Neural crest cell (in vitro differentiated cells): ENCODE measurements around the gene GIMAP6. TPM values are rescaled to one million over a fixed set of nuclear protein-coding genes. Genes with fewer than 3 reads are reported as not detected.
"Not testable (repeated sequence)": the region's sequence is repeated elsewhere in the genome, so short reads cannot be mapped to it uniquely, and the experiment has no call there.

Experiments used
- DNase-seq: peaks from one replicate; pipeline ENCODE4 v3.0.0; 2021; ENCODE audit warnings: low read depth, mixed read lengths, low spot score
- H3K27ac Mint-ChIP-seq: one replicate; pipeline ENCODE4 v1.8.0; 2021; ENCODE audit warnings: mild to moderate bottlenecking, mixed read lengths; ENCODE audit not compliant: unreplicated experiment
- H3K27me3 Mint-ChIP-seq: 2 replicates; pipeline ENCODE4 v1.8.0; 2021; ENCODE audit warnings: low read depth, mild to moderate bottlenecking, mixed read lengths
- H3K36me3 Mint-ChIP-seq: 2 replicates; pipeline ENCODE4 v1.8.0; 2021; ENCODE audit warnings: low read depth, mild to moderate bottlenecking, mixed read lengths
- H3K4me1 Mint-ChIP-seq: 2 replicates; pipeline ENCODE4 v1.8.0; 2021; ENCODE audit warnings: mixed read lengths
- H3K4me3 Mint-ChIP-seq: one replicate; pipeline ENCODE4 v1.8.0; 2021; ENCODE audit warnings: mild to moderate bottlenecking, mixed read lengths
- H3K9me3 Mint-ChIP-seq: 2 replicates; pipeline ENCODE4 v1.8.0; 2021; ENCODE audit warnings: mixed read lengths
- total RNA-seq: library from RNA; stranded (reverse); gene quantifications from 2 replicates; pipeline ENCODE4 v1.2.1, GENCODE V29; 2021
- TF ChIP-seq, protein P1 (sequence below): fragments of 200-600 bp; sonication (generic); conservative IDR thresholded peaks from 2 replicates; pipeline ENCODE4 v1.5.0; 2021; ENCODE audit warnings: antibody characterized with exemption, mild to moderate bottlenecking

Gene GIMAP6
- total RNA-seq, 1 donor from 2014 or later: not detected

- Mint-ChIP-seq H3K27ac (no peak overlapping the region), H3K36me3 (no peaks in the 10 kb centered on the region), H3K4me1 (no peaks in the 10 kb centered on the region), H3K4me3 (no peak overlapping the region), H3K27me3 (peaks cover 48% of the 10 kb centered on the region), H3K9me3 (peaks cover 13% of the 10 kb centered on the region)
- TF ChIP-seq, protein P1, sequence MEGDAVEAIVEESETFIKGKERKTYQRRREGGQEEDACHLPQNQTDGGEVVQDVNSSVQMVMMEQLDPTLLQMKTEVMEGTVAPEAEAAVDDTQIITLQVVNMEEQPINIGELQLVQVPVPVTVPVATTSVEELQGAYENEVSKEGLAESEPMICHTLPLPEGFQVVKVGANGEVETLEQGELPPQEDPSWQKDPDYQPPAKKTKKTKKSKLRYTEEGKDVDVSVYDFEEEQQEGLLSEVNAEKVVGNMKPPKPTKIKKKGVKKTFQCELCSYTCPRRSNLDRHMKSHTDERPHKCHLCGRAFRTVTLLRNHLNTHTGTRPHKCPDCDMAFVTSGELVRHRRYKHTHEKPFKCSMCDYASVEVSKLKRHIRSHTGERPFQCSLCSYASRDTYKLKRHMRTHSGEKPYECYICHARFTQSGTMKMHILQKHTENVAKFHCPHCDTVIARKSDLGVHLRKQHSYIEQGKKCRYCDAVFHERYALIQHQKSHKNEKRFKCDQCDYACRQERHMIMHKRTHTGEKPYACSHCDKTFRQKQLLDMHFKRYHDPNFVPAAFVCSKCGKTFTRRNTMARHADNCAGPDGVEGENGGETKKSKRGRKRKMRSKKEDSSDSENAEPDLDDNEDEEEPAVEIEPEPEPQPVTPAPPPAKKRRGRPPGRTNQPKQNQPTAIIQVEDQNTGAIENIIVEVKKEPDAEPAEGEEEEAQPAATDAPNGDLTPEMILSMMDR: no peak
- no peak for DNase-seq
Observed at GRCh38 chr7:150613880-150614279, 18.3 kb downstream of the GIMAP6 start.

DNA sequence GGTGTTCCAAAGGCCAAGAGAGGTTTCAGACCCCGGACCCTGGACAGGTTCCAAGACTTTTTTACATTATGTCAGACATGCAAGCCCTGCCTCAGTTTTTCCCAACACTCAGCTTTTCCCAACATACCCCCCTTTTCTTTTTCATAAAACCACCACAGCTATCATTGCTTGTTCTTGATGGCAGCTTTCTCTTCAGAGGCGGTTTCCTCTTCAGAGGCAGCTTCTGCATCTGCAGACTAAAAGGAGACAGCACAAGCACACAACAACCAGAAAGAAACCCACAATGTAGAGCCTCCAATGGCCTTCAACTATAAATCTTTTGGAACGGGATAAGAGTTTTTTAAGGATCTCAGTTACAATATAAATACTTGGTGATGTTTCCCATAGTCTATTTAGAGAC is 19.3 kb downstream of the GIMAP6 start:
- Mint-ChIP-seq H3K27me3 (peaks cover 50% of the 10 kb centered on the region), H3K36me3 (no peaks in the 10 kb centered on the region), H3K27ac (no peak overlapping the region), H3K4me1 (no peaks in the 10 kb centered on the region), H3K4me3 (no peak overlapping the region), H3K9me3 (peaks cover 6% of the 10 kb centered on the region)
- no peak for DNase-seq
- TF ChIP-seq, protein P1: no peak

GRCh38 chr7:150610233-150610632 is 22.0 kb downstream of the GIMAP6 start:
- H3K36me3 Mint-ChIP-seq: no peaks in the 10 kb centered on the region
- no peaks in the 10 kb centered on the region for H3K9me3 Mint-ChIP-seq
- TF ChIP-seq, protein P1: no peak
- H3K4me3 Mint-ChIP-seq: no peak overlapping the region
- no peaks in the 10 kb centered on the region for H3K4me1 Mint-ChIP-seq
- peaks cover 60% of the 10 kb centered on the region for H3K27me3 Mint-ChIP-seq
- DNase-seq: no peak
- H3K27ac Mint-ChIP-seq: no peak overlapping the region

DNA sequence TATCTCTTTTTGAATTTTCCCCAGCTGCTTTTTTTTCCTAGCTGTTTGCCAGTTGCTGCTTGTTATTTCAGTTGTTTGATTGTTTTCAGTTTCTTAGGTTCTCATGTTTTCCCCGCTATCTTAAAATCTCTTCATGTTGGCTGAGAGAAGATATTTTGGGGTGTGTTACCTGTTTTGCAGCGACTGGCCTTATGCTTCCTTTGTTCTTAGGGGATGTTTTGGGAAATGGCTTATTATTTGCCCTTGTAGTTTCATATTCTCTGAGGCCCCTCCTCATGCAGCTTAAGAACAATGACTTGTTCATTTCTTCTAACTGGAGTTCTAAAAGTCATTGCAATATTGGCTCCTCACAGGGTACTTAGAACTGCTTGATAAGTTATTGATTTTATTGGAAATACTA is 28.6 kb downstream of the GIMAP6 start:
- peaks cover 46% of the 10 kb centered on the region for H3K27me3 Mint-ChIP-seq
- H3K4me1 Mint-ChIP-seq, H3K36me3 Mint-ChIP-seq, H3K9me3 Mint-ChIP-seq, DNase-seq, H3K4me3 Mint-ChIP-seq, H3K27ac Mint-ChIP-seq: not testable (repeated sequence)

GRCh38 chr7:150595361-150595760 is 36.8 kb downstream of the GIMAP6 start:
- H3K27me3 Mint-ChIP-seq: peaks cover 47% of the 10 kb centered on the region
- H3K4me3 Mint-ChIP-seq: no peak overlapping the region
- H3K36me3 Mint-ChIP-seq: no peaks in the 10 kb centered on the region
- H3K27ac Mint-ChIP-seq: no peak overlapping the region
- TF ChIP-seq, protein P1: no peak
- no peak for DNase-seq
- H3K9me3 Mint-ChIP-seq: peaks cover 13% of the 10 kb centered on the region
- H3K4me1 Mint-ChIP-seq: no peaks in the 10 kb centered on the region

DNA sequence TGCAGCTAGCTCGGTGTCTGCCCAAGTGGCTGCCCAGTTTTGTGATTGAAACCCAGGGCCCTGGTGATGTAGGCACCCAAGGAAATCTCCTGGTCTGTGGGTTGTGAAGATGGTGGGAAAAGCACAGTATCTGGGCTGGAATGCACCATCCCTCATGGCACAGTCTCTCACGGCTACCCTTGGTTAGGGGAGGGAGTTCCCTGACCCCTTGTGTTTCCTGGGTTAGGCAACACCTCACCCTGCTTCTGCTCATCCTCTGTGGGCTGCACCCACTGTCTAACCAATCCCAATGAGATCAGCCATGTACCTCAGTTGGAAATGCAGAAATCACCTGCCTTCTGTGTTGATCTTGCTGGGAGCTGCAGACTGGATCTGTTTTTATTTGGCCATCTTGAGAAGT is 37.4 kb downstream of the GIMAP6 start:
- Mint-ChIP-seq H3K36me3 (no peaks in the 10 kb centered on the region), H3K4me3 (no peak overlapping the region), H3K4me1 (no peaks in the 10 kb centered on the region), H3K27me3 (peaks cover 45% of the 10 kb centered on the region), H3K27ac (no peak overlapping the region), H3K9me3 (peaks cover 13% of the 10 kb centered on the region)
- TF ChIP-seq, protein P1: no peak
- no peak for DNase-seq
